HG03558 (cell line): ENCODE measurements around the gene PDIA3.
"Not testable (repeated sequence)": the region's sequence is repeated elsewhere in the genome, so short reads cannot be mapped to it uniquely, and the experiment has no call there.

Source experiments
- ATAC-seq: cut with Tn5 transposase; IDR thresholded peaks from one replicate; pipeline ENCODE4 v1.9.1; 2021; ENCODE audit warnings: moderate number of reproducible peaks; ENCODE audit not compliant: unreplicated experiment; ENCODE audit errors: extremely low read depth

The PDIA3 gene

DNA sequence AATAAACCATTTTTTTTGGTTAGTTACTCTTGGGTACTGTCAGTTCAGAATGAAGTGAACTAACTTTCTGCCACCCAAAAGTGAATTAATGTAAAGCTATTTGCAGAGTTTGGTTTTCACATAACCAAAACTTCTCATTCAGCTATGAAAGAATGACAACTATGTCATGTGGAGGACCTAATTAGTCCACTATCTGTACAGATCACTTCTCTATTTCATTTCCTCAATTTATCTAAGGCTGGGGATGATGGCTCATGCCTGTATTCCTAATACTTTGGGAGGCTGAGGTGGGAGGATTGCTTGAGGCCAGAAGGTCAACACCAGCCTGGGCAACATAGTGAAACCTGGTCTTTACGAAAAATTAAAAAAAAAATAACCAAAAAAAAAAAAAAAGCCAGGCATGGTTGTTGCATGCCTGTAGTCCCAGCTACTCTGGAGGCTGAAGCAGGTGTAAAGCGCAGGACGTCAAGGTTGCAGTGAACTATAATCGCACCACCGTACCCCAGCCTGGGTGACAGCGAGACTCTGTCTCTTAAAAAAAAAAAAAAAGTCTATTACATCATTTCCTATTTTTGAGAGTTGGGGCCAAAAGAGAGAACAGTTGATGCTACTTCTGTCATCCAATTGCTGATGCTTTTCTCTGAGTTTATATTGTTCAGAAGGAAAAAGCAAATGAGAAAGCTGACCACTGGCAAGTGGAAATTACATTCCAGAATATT is 62.9 kb downstream of the PDIA3 start:
- ATAC-seq, result no peak

- not testable (repeated sequence) for ATAC-seq
Observed at GRCh38 chr15:43815064-43815463, 68.8 kb downstream of the PDIA3 start.

- no peak for ATAC-seq
Observed at GRCh38 chr15:43821505-43821904, 75.3 kb downstream of the PDIA3 start.
